HepG2 (cell line): ENCODE results near the gene ADGRF1. TPM values are rescaled to one million over a fixed set of nuclear protein-coding genes. Genes with fewer than 3 reads are reported as not detected.

ENCODE experiments used
- ATF7 ChIP-seq, 2 experiments: fragments of 450-650 bp in 1 of 2; sonication (generic) in 1 of 2; formaldehyde crosslinking in 1 of 2; IDR thresholded peaks; 2 replicates each; pipeline versions ENCODE4 v1.4.0 to v1.6.1; 2016 to 2020; ENCODE audit warnings: antibody characterized with exemption in 1 of 2, mild to moderate bottlenecking in 1 of 2, missing genetic modification reagents in 1 of 2
- HMGXB4 ChIP-seq, 2 experiments: sonication (generic) in 1 of 2; formaldehyde crosslinking in 1 of 2; IDR thresholded peaks; 2 replicates each; pipeline versions ENCODE4 v1.4.0 to v1.6.1; 2018 to 2020; ENCODE audit warnings: missing genetic modification reagents in 2 of 2, borderline replicate concordance in 1 of 2, low read depth in 1 of 2, mild to moderate bottlenecking in 1 of 2, missing biosample characterization in 1 of 2
- HNF4G ChIP-seq, 2 experiments: sonication (generic) in 1 of 2; formaldehyde crosslinking in 1 of 2; IDR thresholded peaks; 2 replicates each; pipeline versions ENCODE4 v1.4.0 to v1.6.1; 2011 to 2020; ENCODE audit warnings: borderline replicate concordance in 2 of 2, low read depth in 2 of 2, mild to moderate bottlenecking in 2 of 2, low read length in 1 of 2, missing genetic modification reagents in 1 of 2, moderate library complexity in 1 of 2
- IKZF4 ChIP-seq: sonication (generic); formaldehyde crosslinking; IDR thresholded peaks from 2 replicates; pipeline ENCODE4 v1.5.1; 2020; ENCODE audit warnings: borderline replicate concordance, mild to moderate bottlenecking, low read depth, missing genetic modification reagents; ENCODE audit errors: not compliant biosample characterization
- KLF9 ChIP-seq: IDR thresholded peaks from 2 replicates; pipeline ENCODE4 v1.6.1; 2016; ENCODE audit warnings: low read depth
- PAXIP1 ChIP-seq: sonication (generic); formaldehyde crosslinking; conservative IDR thresholded peaks from 2 replicates; pipeline ENCODE4 v1.4.0; 2020; ENCODE audit warnings: mild to moderate bottlenecking, missing genetic modification reagents, moderate library complexity
- SIN3A ChIP-seq: IDR thresholded peaks from 2 replicates; pipeline ENCODE4 v1.6.1; 2011; ENCODE audit warnings: low read depth, mild to moderate bottlenecking, control low read depth, low read length, borderline replicate concordance
- STAT6 ChIP-seq: sonication (generic); formaldehyde crosslinking; IDR thresholded peaks from 2 replicates; pipeline ENCODE4 v1.4.0; 2020; ENCODE audit warnings: missing genetic modification reagents, mild to moderate bottlenecking, borderline replicate concordance
- ZBTB44 ChIP-seq: sonication (generic); formaldehyde crosslinking; IDR thresholded peaks from 2 replicates; pipeline ENCODE4 v1.4.0; 2020; ENCODE audit warnings: missing genetic modification reagents
- ZNF281 ChIP-seq: sonication (generic); formaldehyde crosslinking; IDR thresholded peaks from 2 replicates; pipeline ENCODE4 v1.4.0; 2020; ENCODE audit warnings: missing genetic modification reagents, borderline replicate concordance
- ZNF350 ChIP-seq: sonication (generic); formaldehyde crosslinking; IDR thresholded peaks from 2 replicates; pipeline ENCODE4 v1.4.0; 2020; ENCODE audit warnings: mild to moderate bottlenecking, low read depth, missing genetic modification reagents, borderline replicate concordance
- polyA plus RNA-seq, 8 experiments: library from polyadenylated mRNA; depleted of rRNA in 3 of 8; stranded (reverse) in 7 of 8; unstranded in 1 of 8; fragments of >200 nt; fragmentation: Illumina TruSeq in 4 of 8; extraction: Trizol in 4 of 8; gene quantifications; 2 replicates each; pipeline versions ENCODE4 v1.2.1 to v1.2.3, GENCODE V29; 2011 to 2016; ENCODE audit warnings: low read depth in 4 of 8, missing spikeins in 1 of 8, mixed read lengths in 1 of 8; ENCODE audit not compliant: insufficient read depth in 1 of 8
- total RNA-seq, 5 experiments: library from RNA; depleted of rRNA; stranded (reverse); fragments of >200 nt; fragmentation: Illumina TruSeq; extraction: Trizol; gene quantifications; 2 replicates each; pipeline ENCODE4 v1.2.3, GENCODE V29; 2016; ENCODE audit warnings: low read depth in 1 of 5

ADGRF1 gene
- total and polyA plus RNA-seq, 2 of the 13 experiments (the other 11 are each of a cell fraction or from before 2014, with no cell fraction given) = not detected

GRCh38 chr6:47073125-47074110 is 31.3 kb upstream of the ADGRF1 start (continued):
- TF ChIP-seq ZBTB44 (CRISPR knock-in tag) (peak; percentile 22; the same call in 1 of the 2 replicates), KLF9 (CRISPR knock-in tag) (no peak; the same call in 1 of the 2 replicates), ATF7 (IDR thresholded peaks at IDR 0.05) (peak; percentile 56; the same call in 1 of the 2 replicates), ATF7 (CRISPR knock-in tag; IDR thresholded peaks at IDR 0.05) (peak; percentile 85; the same call in 1 of the 2 replicates), PAXIP1 (peak; percentile 97), ZNF281 (CRISPR knock-in tag) (peak; percentile 95), ZNF350 (peak; percentile 73; the same call in 1 of the 2 replicates), HNF4G (IDR thresholded peaks at IDR 0.05; ENCODE audit: borderline replicate concordance, low read depth, low read length) (peak; percentile 90), HNF4G (CRISPR knock-in tag; IDR thresholded peaks at IDR 0.05; ENCODE audit: borderline replicate concordance, low read depth) (peak; percentile 88), STAT6 (CRISPR knock-in tag) (peak; percentile 82; the same call in 1 of the 2 replicates), HMGXB4 (CRISPR knock-in tag; IDR thresholded peaks at IDR 0.05; ENCODE audit: borderline replicate concordance in 1 of 2, low read depth in 1 of 2) (peak; percentile 75 to 77; a peak in 3 of 4 replicates), SIN3A (peak; percentile 81), IKZF4 (CRISPR knock-in tag) (peak; percentile 25)
